Body of pancreas (tissue), 4 donors: ENCODE data around the gene LBP. TPM values are rescaled to one million over a fixed set of nuclear protein-coding genes. Genes with fewer than 3 reads are reported as not detected.
"Not testable (repeated sequence)": the region's sequence is repeated elsewhere in the genome, so short reads cannot be mapped to it uniquely, and the experiment has no call there.

ENCODE experiments used
- ATAC-seq: fragments of 150-250 bp; one replicate; pipeline ENCODE4 v1.9.1; 2016
- DNase-seq, 4 donors: peaks; one replicate each; pipeline ENCODE4 v3.0.0-alpha.2; 2019
- H3K27ac ChIP-seq, 4 donors: fragments of 200-600 bp; sonication (generic); 1 replicate in 3 of 4; 2 replicates in 1 of 4; pipeline versions ENCODE4 v1.5.1 to v1.6.1; 2016 to 2019; ENCODE audit warnings: mild to moderate bottlenecking in 1 of 4, mixed read lengths in 1 of 4, moderate library complexity in 1 of 4
- H3K27me3 ChIP-seq, 2 donors: fragments of 200-600 bp; sonication (generic); one replicate each; pipeline ENCODE4 v1.6.0; 2016; ENCODE audit warnings: mild to moderate bottlenecking in 1 of 2
- H3K36me3 ChIP-seq, 2 donors: fragments of 200-600 bp; sonication (generic); replicated peaks in 1 of 2; 2 replicates each; pipeline ENCODE4 v1.5.1; 2016; ENCODE audit warnings: low read depth in 2 of 2; ENCODE audit not compliant: insufficient read depth in 1 of 2
- H3K4me1 ChIP-seq: fragments of 200-600 bp; sonication (generic); one replicate; pipeline ENCODE4 v1.6.0; 2016
- H3K4me3 ChIP-seq, 2 donors: fragments of 200-600 bp; sonication (generic); 1 replicate in 1 of 2; 2 replicates in 1 of 2; pipeline ENCODE4 v1.5.1; 2016 to 2019
- H3K9me3 ChIP-seq, 3 donors: fragments of 200-600 bp; sonication (generic); 1 replicate in 2 of 3; 2 replicates in 1 of 3; pipeline ENCODE4 v1.5.1; 2016
- CTCF ChIP-seq, 7 experiments: fragments of 450-650 bp in 4 of 7; fragments of 200-600 bp in 3 of 7; sonication (generic) in 3 of 7; IDR thresholded peaks; one replicate each; pipeline ENCODE4 v1.5.1; 2016 to 2019; ENCODE audit warnings: antibody characterized with exemption in 7 of 7
- POLR2A ChIP-seq, 3 donors: fragments of 450-650 bp; IDR thresholded peaks; one replicate each; pipeline ENCODE4 v1.6.1; 2016; ENCODE audit warnings: antibody characterized with exemption in 3 of 3, mild to moderate bottlenecking in 2 of 3
- WGBS, 2 donors: methylation state at CpG; one replicate each; pipeline ENCODE4 v1.1.5; 2017; 5-methylcytosine and 5-hydroxymethylcytosine counted together
- intact Hi-C: fragments of 100-400 bp; cut with DNase I; formaldehyde crosslinking; loops from one replicate; pipeline ENCODE4 v1.15.1; 2023
- total RNA-seq, 2 donors: library from RNA; depleted of rRNA; stranded (reverse); fragments of >200 nt; gene quantifications; one replicate each; pipeline ENCODE4 v1.1.0, GENCODE V29; 2016

The LBP gene
- total RNA-seq, 2 donors from 2014 or later, result 0.66 TPM; not detected in 1

GRCh38 chr20:38311091-38311490 lies 35.2 kb upstream of the LBP start:
- WGBS, 2 donors, result 45 to 66% methylated on average over 3 of the region's 3 CpGs
- Histone ChIP-seq H3K36me3 (no peaks in the 10 kb centered on the region), H3K9me3 (no peaks in the 10 kb centered on the region), H3K27me3 (no peaks in the 10 kb centered on the region), H3K4me1 (no peaks in the 10 kb centered on the region), H3K4me3 (no peak overlapping the region), H3K27ac (no peak overlapping the region)
- ATAC-seq, result no peak
- intact Hi-C loops, result no loop called here
- no peak for TF ChIP-seq POLR2A (IDR thresholded peaks at IDR 0.05)
- TF ChIP-seq CTCF (IDR thresholded peaks at IDR 0.05), result no peak
- no peak for DNase-seq

GRCh38 chr20:38311491-38311890 lies 34.8 kb upstream of the LBP start:
- DNase-seq, result no peak
- Histone ChIP-seq H3K36me3 (no peaks in the 10 kb centered on the region), H3K27me3 (no peaks in the 10 kb centered on the region), H3K4me1 (no peaks in the 10 kb centered on the region), H3K4me3 (no peak overlapping the region), H3K27ac (no peak overlapping the region), H3K9me3 (no peaks in the 10 kb centered on the region)
- ATAC-seq, result no peak
- TF ChIP-seq CTCF (IDR thresholded peaks at IDR 0.05) (no peak), POLR2A (IDR thresholded peaks at IDR 0.05) (no peak)
- WGBS, 2 donors, result 56% methylated on average over 3 of the region's 3 CpGs
- intact Hi-C loops, result no loop called here

- no peaks in the 10 kb centered on the region for H3K36me3 ChIP-seq
- DNase-seq, result no peak
- H3K27ac ChIP-seq, result no peak overlapping the region
- H3K9me3 ChIP-seq, result no peaks in the 10 kb centered on the region
- no peaks in the 10 kb centered on the region for H3K27me3 ChIP-seq
- H3K4me1 ChIP-seq, result no peaks in the 10 kb centered on the region
- no peak overlapping the region for H3K4me3 ChIP-seq
- 71 to 92% methylated on average over 2 of the region's 2 CpGs for WGBS, 2 donors
- no peak for ATAC-seq
- intact Hi-C loops, result no loop called here
- TF ChIP-seq CTCF (IDR thresholded peaks at IDR 0.05) (no peak), POLR2A (IDR thresholded peaks at IDR 0.05) (no peak)
Observed at GRCh38 chr20:38313676-38314075, 32.6 kb upstream of the LBP start.

GRCh38 chr20:38314350-38314749 lies 31.9 kb upstream of the LBP start:
- H3K27ac ChIP-seq, H3K36me3 ChIP-seq, DNase-seq, H3K4me1 ChIP-seq, intact Hi-C loops, H3K9me3 ChIP-seq, ATAC-seq, H3K4me3 ChIP-seq, H3K27me3 ChIP-seq: not testable (repeated sequence)
- WGBS, 2 donors, result 71 to 85% methylated on average over 1 of the region's 1 CpG

- ATAC-seq (no peak), DNase-seq (no peak)
- no peaks in the 10 kb centered on the region for H3K36me3 ChIP-seq
- H3K27me3 ChIP-seq, result no peaks in the 10 kb centered on the region
- intact Hi-C loops, result no loop called here
- H3K4me1 ChIP-seq, result no peaks in the 10 kb centered on the region
- 64 to 69% methylated on average over 5 of the region's 5 CpGs for WGBS, 2 donors
- H3K9me3 ChIP-seq, result no peaks in the 10 kb centered on the region
- no peak for TF ChIP-seq CTCF (IDR thresholded peaks at IDR 0.05)
- no peak for TF ChIP-seq POLR2A (IDR thresholded peaks at IDR 0.05)
- H3K4me3 ChIP-seq, result no peak overlapping the region
- no peak overlapping the region for H3K27ac ChIP-seq
Observed at GRCh38 chr20:38315290-38315966, 30.9 kb upstream of the LBP start.
